BJ (cell line): ENCODE results near the gene BDKRB1. TPM values are rescaled to one million over a fixed set of nuclear protein-coding genes. Genes with fewer than 3 reads are reported as not detected.

Source experiments
- CTCF ChIA-PET: fragments of 350-600 bp; formaldehyde crosslinking; extraction: SDS; loops from one replicate; lab custom pipeline; 2021; ENCODE audit warnings: antibody characterized with exemption, inconsistent platforms; lab: Yijun Ruan, JAX
- POLR2A ChIA-PET: fragments of 300-600 bp; sonication (Branson Sonifier 250); formaldehyde crosslinking; extraction: SDS; loops from one replicate; lab custom pipeline; 2021; ENCODE audit warnings: antibody characterized with exemption; lab: Charles Lee
- DNase-seq: peaks from one replicate; pipeline ENCODE4 v3.0.0-alpha.2; 2011; ENCODE audit warnings: low read depth
- H3K27me3 ChIP-seq: 2 replicates; pipeline ENCODE4 v1.6.0; 2011; ENCODE audit warnings: low read length; ENCODE audit not compliant: control insufficient read depth, insufficient read depth
- H3K36me3 ChIP-seq: 2 replicates; pipeline ENCODE4 v1.5.1; 2011; ENCODE audit warnings: low read length; ENCODE audit not compliant: control insufficient read depth, insufficient read depth
- H3K4me3 ChIP-seq: 2 replicates; pipeline ENCODE4 v1.5.1; 2011; ENCODE audit warnings: low read depth, mild to moderate bottlenecking, control low read depth, low read length
- CTCF ChIP-seq: IDR thresholded peaks from 2 replicates; pipeline ENCODE4 v1.5.1; 2011; ENCODE audit warnings: low read depth, mild to moderate bottlenecking, control low read depth, inconsistent platforms, low read length, moderate library complexity; ENCODE audit not compliant: insufficient read depth
- polyA plus RNA-seq: library from polyadenylated mRNA; depleted of rRNA; stranded (reverse); fragments of >200 nt; gene quantifications from 2 replicates; pipeline ENCODE4 v1.2.3, GENCODE V29; 2011

The BDKRB1 gene
- polyA plus RNA-seq, 1 experiment: 3.8 TPM

GRCh38 chr14:96232506-96232905, 23.5 kb upstream of the BDKRB1 start:
- Histone ChIP-seq H3K36me3 (peaks cover 11% of the 10 kb centered on the region), H3K4me3 (no peak overlapping the region), H3K27me3 (no peaks in the 10 kb centered on the region)
- CTCF ChIA-PET: interaction anchor here (1.1 kb wide), 1 partner anchor 9 kb away, joined by 3 read pairs; no protein-coding TSS in a partner anchor
- no peak for DNase-seq
- POLR2A ChIA-PET: no interaction called here
- TF ChIP-seq CTCF: no peak

- DNase-seq: no peak
- peaks cover 14% of the 10 kb centered on the region for H3K36me3 ChIP-seq
- CTCF ChIA-PET: no interaction called here
- POLR2A ChIA-PET: no interaction called here
- TF ChIP-seq CTCF: no peak
- no peaks in the 10 kb centered on the region for H3K27me3 ChIP-seq
- H3K4me3 ChIP-seq: no peak overlapping the region
Measured at GRCh38 chr14:96233661-96234060, 22.3 kb upstream of the BDKRB1 start.

GRCh38 chr14:96235426-96235825, 20.6 kb upstream of the BDKRB1 start:
- POLR2A ChIA-PET: no interaction called here
- peaks cover 25% of the 10 kb centered on the region for H3K36me3 ChIP-seq
- CTCF ChIA-PET: no interaction called here
- TF ChIP-seq CTCF: no peak
- no peaks in the 10 kb centered on the region for H3K27me3 ChIP-seq
- H3K4me3 ChIP-seq: no peak overlapping the region
- no peak for DNase-seq

GRCh38 chr14:96237641-96238040, 18.4 kb upstream of the BDKRB1 start:
- DNase-seq: no peak
- Histone ChIP-seq H3K27me3 (no peaks in the 10 kb centered on the region), H3K4me3 (no peak overlapping the region), H3K36me3 (peaks cover 40% of the 10 kb centered on the region)
- POLR2A ChIA-PET: no interaction called here
- no peak for TF ChIP-seq CTCF
- CTCF ChIA-PET: no interaction called here

GRCh38 chr14:96238676-96239265, 17.2 kb upstream of the BDKRB1 start:
- Histone ChIP-seq H3K27me3 (no peaks in the 10 kb centered on the region), H3K36me3 (peaks cover 40% of the 10 kb centered on the region), H3K4me3 (no peak overlapping the region)
- ChIA-PET CTCF (interaction anchor here (1.1 kb wide), 1 partner anchor 14 kb away, joined by 3 read pairs; no protein-coding TSS in a partner anchor), POLR2A (no interaction called here)
- no peak for DNase-seq
- TF ChIP-seq CTCF: no peak
